BJ (cell line): ENCODE results near the gene SHISAL1. TPM values are rescaled to one million over a fixed set of nuclear protein-coding genes. Genes with fewer than 3 reads are reported as not detected.

Experiments used
- CTCF ChIA-PET: fragments of 350-600 bp; formaldehyde crosslinking; extraction: SDS; loops from one replicate; lab custom pipeline; 2021; ENCODE audit warnings: antibody characterized with exemption, inconsistent platforms; lab: Yijun Ruan, JAX
- POLR2A ChIA-PET: fragments of 300-600 bp; sonication (Branson Sonifier 250); formaldehyde crosslinking; extraction: SDS; loops from one replicate; lab custom pipeline; 2021; ENCODE audit warnings: antibody characterized with exemption; lab: Charles Lee
- DNase-seq: peaks from one replicate; pipeline ENCODE4 v3.0.0-alpha.2; 2011; ENCODE audit warnings: low read depth
- H3K27me3 ChIP-seq: 2 replicates; pipeline ENCODE4 v1.6.0; 2011; ENCODE audit warnings: low read length; ENCODE audit not compliant: control insufficient read depth, insufficient read depth
- H3K36me3 ChIP-seq: 2 replicates; pipeline ENCODE4 v1.5.1; 2011; ENCODE audit warnings: low read length; ENCODE audit not compliant: control insufficient read depth, insufficient read depth
- H3K4me3 ChIP-seq: 2 replicates; pipeline ENCODE4 v1.5.1; 2011; ENCODE audit warnings: low read depth, mild to moderate bottlenecking, control low read depth, low read length
- polyA plus RNA-seq: library from polyadenylated mRNA; depleted of rRNA; stranded (reverse); fragments of >200 nt; gene quantifications from 2 replicates; pipeline ENCODE4 v1.2.3, GENCODE V29; 2011
- TF ChIP-seq, protein P1 (sequence below): IDR thresholded peaks from 2 replicates; pipeline ENCODE4 v1.5.1; 2011; ENCODE audit warnings: low read depth, mild to moderate bottlenecking, control low read depth, inconsistent platforms, low read length, moderate library complexity; ENCODE audit not compliant: insufficient read depth

The SHISAL1 gene
- polyA plus RNA-seq, 1 experiment, result 0.34 TPM

DNA sequence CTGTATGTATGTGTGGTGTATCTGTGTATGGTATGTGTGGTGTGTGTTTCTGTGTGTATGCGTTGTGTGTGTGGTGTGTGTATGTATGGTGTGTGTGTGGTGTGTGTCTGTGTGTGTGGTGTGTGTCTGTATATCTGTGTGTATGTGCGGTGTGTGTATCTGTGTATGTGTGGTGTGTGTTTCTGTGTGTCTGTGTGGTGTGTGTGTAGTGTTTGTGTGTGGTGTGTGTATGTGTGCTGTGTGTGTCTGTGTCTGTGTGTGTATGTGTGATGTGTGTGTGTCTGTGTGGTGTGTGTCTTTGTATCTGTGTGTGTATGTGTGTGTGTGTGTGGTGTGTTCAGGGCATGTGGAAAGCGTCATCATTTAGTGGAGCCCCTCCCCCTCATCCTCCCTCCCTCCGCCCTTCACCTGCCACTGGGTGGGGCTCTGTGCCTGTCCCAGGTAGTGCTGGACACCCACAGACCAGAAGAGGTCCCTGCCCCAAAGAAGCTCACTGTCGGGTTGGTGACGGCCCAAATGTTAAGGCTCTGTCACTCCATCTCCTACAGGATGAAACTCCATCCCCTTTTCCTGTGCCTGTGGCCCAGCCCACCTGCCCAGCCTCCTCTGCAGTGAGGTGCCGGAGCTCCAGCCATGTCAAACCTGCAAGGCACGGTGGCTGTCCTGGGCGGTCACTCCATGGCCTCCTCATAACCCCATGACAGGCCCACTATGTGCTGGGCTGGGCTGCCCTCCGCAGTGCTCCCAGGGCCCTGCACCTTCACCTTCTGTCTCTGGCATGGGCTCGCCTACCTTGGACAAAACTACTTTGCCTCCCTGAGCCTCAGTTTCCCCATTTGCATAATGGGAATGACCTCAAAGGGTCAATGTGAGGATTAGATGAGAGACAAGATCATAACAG is 23.4 kb upstream of the SHISAL1 start:
- no peaks in the 10 kb centered on the region for H3K36me3 ChIP-seq
- POLR2A ChIA-PET, result no interaction called here
- H3K27me3 ChIP-seq, result peaks cover 6% of the 10 kb centered on the region
- TF ChIP-seq, protein P1, sequence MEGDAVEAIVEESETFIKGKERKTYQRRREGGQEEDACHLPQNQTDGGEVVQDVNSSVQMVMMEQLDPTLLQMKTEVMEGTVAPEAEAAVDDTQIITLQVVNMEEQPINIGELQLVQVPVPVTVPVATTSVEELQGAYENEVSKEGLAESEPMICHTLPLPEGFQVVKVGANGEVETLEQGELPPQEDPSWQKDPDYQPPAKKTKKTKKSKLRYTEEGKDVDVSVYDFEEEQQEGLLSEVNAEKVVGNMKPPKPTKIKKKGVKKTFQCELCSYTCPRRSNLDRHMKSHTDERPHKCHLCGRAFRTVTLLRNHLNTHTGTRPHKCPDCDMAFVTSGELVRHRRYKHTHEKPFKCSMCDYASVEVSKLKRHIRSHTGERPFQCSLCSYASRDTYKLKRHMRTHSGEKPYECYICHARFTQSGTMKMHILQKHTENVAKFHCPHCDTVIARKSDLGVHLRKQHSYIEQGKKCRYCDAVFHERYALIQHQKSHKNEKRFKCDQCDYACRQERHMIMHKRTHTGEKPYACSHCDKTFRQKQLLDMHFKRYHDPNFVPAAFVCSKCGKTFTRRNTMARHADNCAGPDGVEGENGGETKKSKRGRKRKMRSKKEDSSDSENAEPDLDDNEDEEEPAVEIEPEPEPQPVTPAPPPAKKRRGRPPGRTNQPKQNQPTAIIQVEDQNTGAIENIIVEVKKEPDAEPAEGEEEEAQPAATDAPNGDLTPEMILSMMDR, result no peak
- DNase-seq, result no peak
- CTCF ChIA-PET, result no interaction called here
- no peak overlapping the region for H3K4me3 ChIP-seq

DNA sequence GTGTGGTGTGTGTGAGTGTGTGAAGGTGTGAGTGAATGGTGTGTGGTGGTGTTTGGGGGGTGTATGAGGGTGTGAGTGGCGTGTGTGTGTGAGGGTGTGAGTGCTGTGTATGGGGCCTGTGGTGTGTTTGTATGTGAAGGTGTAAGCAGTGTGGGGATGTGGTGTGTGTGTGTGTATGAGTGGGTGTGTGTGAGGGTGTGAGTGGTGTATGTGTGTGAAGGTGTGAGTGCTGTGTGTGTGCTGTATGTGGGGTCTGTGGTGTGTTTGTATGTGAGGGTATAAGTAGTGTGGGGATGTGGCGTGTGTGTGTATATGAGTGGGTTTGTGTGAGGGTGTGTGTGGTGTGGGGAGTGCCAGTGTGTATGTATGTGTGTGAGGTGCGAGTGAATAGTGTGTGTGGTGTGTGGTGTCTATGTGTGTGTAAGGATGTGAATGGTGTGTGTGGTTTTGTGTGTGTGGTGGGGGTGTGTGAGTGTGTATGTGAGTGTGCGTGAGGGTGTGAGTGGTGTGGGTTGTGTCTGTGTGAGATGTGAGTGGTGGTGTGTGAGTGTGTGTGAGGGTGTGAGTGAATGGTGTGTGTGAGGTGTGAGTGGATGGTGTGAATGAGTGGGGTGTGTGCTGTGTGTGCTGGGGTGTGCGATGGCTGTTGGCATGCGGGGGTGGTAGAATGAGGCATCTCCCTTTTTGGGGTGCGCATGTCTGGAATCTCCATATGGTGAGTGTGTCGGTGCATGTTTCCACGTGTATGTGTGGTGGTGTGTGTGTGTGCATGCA is 22.5 kb upstream of the SHISAL1 start:
- TF ChIP-seq, protein P1, result no peak
- no peak for DNase-seq
- ChIA-PET POLR2A (no interaction called here), CTCF (no interaction called here)
- Histone ChIP-seq H3K36me3 (no peaks in the 10 kb centered on the region), H3K27me3 (peaks cover 12% of the 10 kb centered on the region), H3K4me3 (no peak overlapping the region)

DNA sequence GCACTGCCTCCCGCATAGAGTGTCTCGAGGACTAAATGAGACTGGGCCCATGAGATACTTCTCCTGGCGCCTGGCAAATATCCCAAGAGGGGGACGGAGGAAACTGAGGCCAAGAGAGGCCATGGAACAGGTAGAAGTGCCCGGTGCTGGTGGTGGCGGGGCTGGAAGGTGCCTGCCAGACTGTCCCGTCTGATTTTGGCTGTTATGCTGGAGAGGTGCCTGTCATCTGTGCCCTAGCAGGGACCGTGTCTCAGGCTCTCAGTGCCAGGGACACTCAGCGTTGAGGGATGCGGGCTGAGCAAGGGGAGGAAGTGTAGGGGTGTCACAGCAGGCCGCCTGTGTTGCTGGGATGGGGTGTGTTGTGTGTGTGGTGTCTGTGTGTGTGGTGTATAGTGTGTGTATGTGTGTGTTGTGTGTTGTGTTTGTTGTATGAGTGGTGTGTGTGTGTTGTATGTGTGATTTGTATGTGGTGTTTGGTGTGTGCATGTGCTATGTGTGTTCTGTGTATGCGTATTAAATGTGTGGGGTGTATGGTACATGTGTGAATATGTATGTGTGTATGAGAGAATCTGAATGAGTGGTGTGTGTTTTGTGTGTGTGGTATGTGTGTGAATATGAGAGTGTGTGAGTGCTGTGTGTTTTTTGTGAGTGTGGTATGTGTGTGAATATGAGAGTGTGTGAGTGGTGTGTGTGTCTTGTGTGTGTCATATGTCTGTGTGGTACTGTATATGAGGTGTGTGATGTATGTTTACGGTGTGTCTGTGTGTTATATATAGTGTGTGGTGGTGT is 21.3 kb upstream of the SHISAL1 start:
- POLR2A ChIA-PET, result no interaction called here
- CTCF ChIA-PET, result no interaction called here
- Histone ChIP-seq H3K4me3 (no peak overlapping the region), H3K27me3 (peaks cover 16% of the 10 kb centered on the region), H3K36me3 (no peaks in the 10 kb centered on the region)
- TF ChIP-seq, protein P1, result no peak
- no peak for DNase-seq

DNA sequence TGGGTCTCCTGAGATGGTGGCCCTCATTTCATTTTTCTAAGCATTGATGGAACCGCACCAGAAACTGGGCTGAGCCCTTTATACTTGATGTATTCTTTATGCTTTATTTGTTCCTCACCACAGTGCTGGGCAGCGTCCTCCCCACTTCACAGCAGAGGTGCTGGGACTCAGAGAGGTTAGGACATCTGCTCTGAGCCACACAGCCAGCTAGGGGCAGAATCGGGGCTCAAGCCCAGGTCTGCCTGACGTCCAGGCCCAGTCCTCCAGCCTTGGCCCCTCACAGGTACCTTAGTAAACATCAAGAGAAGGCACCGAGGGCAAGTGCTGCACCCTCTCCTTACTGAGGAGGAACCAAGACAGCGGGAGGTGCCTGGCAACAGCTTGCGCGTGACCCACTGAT is 20.2 kb upstream of the SHISAL1 start:
- H3K36me3 ChIP-seq, result no peaks in the 10 kb centered on the region
- H3K27me3 ChIP-seq, result peaks cover 18% of the 10 kb centered on the region
- ChIA-PET POLR2A (no interaction called here), CTCF (no interaction called here)
- H3K4me3 ChIP-seq, result no peak overlapping the region
- TF ChIP-seq, protein P1, result no peak
- DNase-seq, result no peak
